Trophoblast cell (in vitro differentiated cells and primary cell): ENCODE results near the gene ZNF830.

Experiments
- DNase-seq, 2 donors: peaks; one replicate each; pipeline ENCODE4 v3.0.0-alpha.2; 2016
- H2AFZ ChIP-seq: 2 replicates; pipeline ENCODE4 v1.6.1; 2013; ENCODE audit warnings: low read length, moderate library complexity, mild to moderate bottlenecking; ENCODE audit not compliant: insufficient read depth, poor library complexity
- H2AK5ac ChIP-seq: 2 replicates; pipeline ENCODE4 v1.6.1; 2013; ENCODE audit warnings: mild to moderate bottlenecking, low read length
- H2BK120ac ChIP-seq: 2 replicates; pipeline ENCODE4 v1.6.1; 2013; ENCODE audit warnings: low read length, mild to moderate bottlenecking, moderate library complexity; ENCODE audit not compliant: insufficient read depth, poor library complexity
- H2BK12ac ChIP-seq: 2 replicates; pipeline ENCODE4 v1.6.1; 2013; ENCODE audit warnings: mild to moderate bottlenecking, low read length, moderate library complexity
- H2BK5ac ChIP-seq: 2 replicates; pipeline ENCODE4 v1.6.1; 2013; ENCODE audit warnings: low read length, low read depth, moderate library complexity, mild to moderate bottlenecking; ENCODE audit not compliant: poor library complexity
- H3K14ac ChIP-seq: 2 replicates; pipeline ENCODE4 v1.6.1; 2013; ENCODE audit warnings: mild to moderate bottlenecking, low read length
- H3K18ac ChIP-seq: 2 replicates; pipeline ENCODE4 v1.6.1; 2013; ENCODE audit warnings: mild to moderate bottlenecking, low read length
- H3K23ac ChIP-seq: 2 replicates; pipeline ENCODE4 v1.6.1; 2013; ENCODE audit warnings: low read length
- H3K27ac ChIP-seq: 2 replicates; pipeline ENCODE4 v1.5.1; 2013; ENCODE audit warnings: low read depth, mild to moderate bottlenecking, inconsistent platforms, low read length, moderate library complexity
- H3K27me3 ChIP-seq: 2 replicates; pipeline ENCODE4 v1.6.1; 2013; ENCODE audit warnings: inconsistent platforms, mild to moderate bottlenecking, low read length, moderate library complexity; ENCODE audit not compliant: insufficient read depth
- H3K36me3 ChIP-seq, 2 experiments: 1 replicate in 1 of 2; 2 replicates in 1 of 2; pipeline ENCODE4 v1.6.1; 2013; ENCODE audit warnings: low read length in 2 of 2, mild to moderate bottlenecking in 2 of 2, moderate library complexity in 1 of 2; ENCODE audit not compliant: insufficient read depth in 2 of 2, control insufficient read depth in 1 of 2
- H3K4ac ChIP-seq: 2 replicates; pipeline ENCODE4 v1.6.1; 2013; ENCODE audit warnings: low read depth, mild to moderate bottlenecking, low read length, moderate library complexity
- H3K4me1 ChIP-seq, 2 experiments: 1 replicate in 1 of 2; 2 replicates in 1 of 2; pipeline ENCODE4 v1.6.1; 2013; ENCODE audit warnings: low read length in 2 of 2, mild to moderate bottlenecking in 2 of 2, moderate library complexity in 1 of 2; ENCODE audit not compliant: insufficient read depth in 2 of 2, control insufficient read depth in 1 of 2
- H3K4me2 ChIP-seq: 2 replicates; pipeline ENCODE4 v1.6.1; 2013; ENCODE audit warnings: inconsistent platforms, mild to moderate bottlenecking, low read length, moderate library complexity
- H3K4me3 ChIP-seq: 2 replicates; pipeline ENCODE4 v1.5.1; 2013; ENCODE audit warnings: mild to moderate bottlenecking, low read depth, low read length, inconsistent platforms
- H3K79me1 ChIP-seq: one replicate; pipeline ENCODE4 v1.6.1; 2013; ENCODE audit warnings: low read length
- H3K79me2 ChIP-seq: 2 replicates; pipeline ENCODE4 v1.6.1; 2013; ENCODE audit warnings: low read length, mild to moderate bottlenecking; ENCODE audit not compliant: control insufficient read depth, insufficient read depth, poor library complexity
- H3K9ac ChIP-seq: 2 replicates; pipeline ENCODE4 v1.6.1; 2013; ENCODE audit warnings: mild to moderate bottlenecking, low read length
- H3K9me3 ChIP-seq: 2 replicates; pipeline ENCODE4 v1.6.1; 2013; ENCODE audit warnings: low read depth, mild to moderate bottlenecking, control low read depth, inconsistent platforms, low read length; ENCODE audit not compliant: insufficient read depth
- H4K12ac ChIP-seq: 2 replicates; pipeline ENCODE4 v1.6.1; 2013; ENCODE audit warnings: low read depth, mild to moderate bottlenecking, low read length, moderate library complexity
- H4K8ac ChIP-seq: 2 replicates; pipeline ENCODE4 v1.6.1; 2013; ENCODE audit warnings: low read depth, mild to moderate bottlenecking, low read length, moderate library complexity
- H4K91ac ChIP-seq: one replicate; pipeline ENCODE4 v1.6.1; 2013; ENCODE audit warnings: low read depth, mild to moderate bottlenecking, low read length, moderate library complexity
- WGBS: extraction: QIAGEN DNeasy Blood & Tissue Kit; methylation state at CpG from one replicate; pipeline ENCODE4 v1.1.7; 2013; ENCODE audit warnings: missing lambda C conversion rate; ENCODE audit not compliant: insufficient read length, insufficient coverage; ENCODE audit errors: extremely low coverage; 5-methylcytosine and 5-hydroxymethylcytosine counted together

The ZNF830 gene

DNA sequence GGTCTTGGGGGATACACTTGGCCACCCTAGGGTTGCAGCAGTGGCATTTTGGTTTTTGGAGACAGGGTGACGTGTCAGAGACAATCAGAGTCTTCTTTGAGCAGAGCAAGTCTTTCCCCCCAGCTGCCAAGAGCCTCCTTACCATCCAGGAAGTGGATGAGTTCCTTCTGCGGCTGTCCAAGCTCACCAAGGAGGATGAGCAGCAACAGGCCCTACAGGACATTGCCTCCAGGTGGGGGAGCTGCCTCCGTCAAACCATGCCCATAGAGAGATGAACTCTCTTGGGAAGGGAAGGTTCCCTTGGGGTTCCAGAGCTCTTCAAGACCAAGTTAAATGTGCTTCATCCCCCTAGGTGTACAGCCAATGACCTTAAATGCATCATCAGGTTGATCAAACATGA, 30.3 kb downstream of the ZNF830 start:
- no peaks in the 10 kb centered on the region for H3K79me2 ChIP-seq
- no peaks in the 10 kb centered on the region for H3K79me1 ChIP-seq
- H2BK120ac ChIP-seq = no peak overlapping the region
- H3K4me2 ChIP-seq = no peak overlapping the region
- H3K23ac ChIP-seq = no peak overlapping the region
- H3K4me3 ChIP-seq = no peak overlapping the region
- H2AFZ ChIP-seq = no peak overlapping the region
- H3K36me3 ChIP-seq = peaks cover 38 to 75% of the 10 kb centered on the region in 2 experiments
- no peak for DNase-seq
- H2AK5ac ChIP-seq = no peak overlapping the region
- no peak overlapping the region for H4K8ac ChIP-seq
- H3K4ac ChIP-seq = no peak overlapping the region
- no peaks in the 10 kb centered on the region for H3K4me1 ChIP-seq
- no peak overlapping the region for H2BK5ac ChIP-seq
- no peaks in the 10 kb centered on the region for H3K27me3 ChIP-seq
- H3K27ac ChIP-seq = no peak overlapping the region
- no peak overlapping the region for H3K18ac ChIP-seq
- H3K9ac ChIP-seq = no peak overlapping the region
- H3K9me3 ChIP-seq = no peaks in the 10 kb centered on the region
- H4K91ac ChIP-seq = no peak overlapping the region
- no peak overlapping the region for H3K14ac ChIP-seq
- WGBS = no CpG with 5 or more reads among the region's 3 CpGs
- H2BK12ac ChIP-seq = no peak overlapping the region
- H4K12ac ChIP-seq = no peak overlapping the region

DNA sequence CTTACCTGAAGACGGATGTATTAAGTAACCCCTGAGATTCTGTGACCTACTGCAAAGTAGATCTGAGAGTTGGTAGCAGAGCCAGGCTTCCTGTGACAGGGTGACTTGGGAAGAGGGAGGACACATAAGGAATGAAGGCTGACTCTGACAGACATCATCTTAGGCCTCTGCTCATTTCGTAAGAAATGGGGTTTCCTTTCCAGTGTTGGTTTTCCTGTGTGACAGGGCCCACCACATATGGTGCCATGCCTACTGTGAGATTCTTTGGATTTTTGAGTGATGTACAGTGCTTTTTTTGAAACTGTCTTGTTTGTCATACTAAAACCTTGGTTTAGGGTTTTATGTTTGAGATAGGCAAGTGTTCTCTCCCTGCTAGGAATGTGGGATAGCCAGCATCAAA, 31.7 kb downstream of the ZNF830 start:
- Histone ChIP-seq H3K79me1 (no peaks in the 10 kb centered on the region), H2BK5ac (no peak overlapping the region), H3K4me3 (no peak overlapping the region), H3K9me3 (no peaks in the 10 kb centered on the region), H2BK120ac (no peak overlapping the region), H3K23ac (no peak overlapping the region), H4K8ac (no peak overlapping the region), H3K36me3 (peaks cover 42 to 87% of the 10 kb centered on the region in 2 experiments), H2AK5ac (no peak overlapping the region), H3K27ac (no peak overlapping the region), H3K4me2 (no peak overlapping the region), H3K4me1 (no peaks in the 10 kb centered on the region), H2BK12ac (no peak overlapping the region), H4K91ac (no peak overlapping the region), H3K79me2 (no peaks in the 10 kb centered on the region), H3K27me3 (no peaks in the 10 kb centered on the region), H3K18ac (no peak overlapping the region), H3K4ac (no peak overlapping the region), H4K12ac (no peak overlapping the region), H3K14ac (no peak overlapping the region), H2AFZ (no peak overlapping the region), H3K9ac (no peak overlapping the region)
- WGBS = no CpG with 5 or more reads among the region's 2 CpGs
- no peak for DNase-seq

DNA sequence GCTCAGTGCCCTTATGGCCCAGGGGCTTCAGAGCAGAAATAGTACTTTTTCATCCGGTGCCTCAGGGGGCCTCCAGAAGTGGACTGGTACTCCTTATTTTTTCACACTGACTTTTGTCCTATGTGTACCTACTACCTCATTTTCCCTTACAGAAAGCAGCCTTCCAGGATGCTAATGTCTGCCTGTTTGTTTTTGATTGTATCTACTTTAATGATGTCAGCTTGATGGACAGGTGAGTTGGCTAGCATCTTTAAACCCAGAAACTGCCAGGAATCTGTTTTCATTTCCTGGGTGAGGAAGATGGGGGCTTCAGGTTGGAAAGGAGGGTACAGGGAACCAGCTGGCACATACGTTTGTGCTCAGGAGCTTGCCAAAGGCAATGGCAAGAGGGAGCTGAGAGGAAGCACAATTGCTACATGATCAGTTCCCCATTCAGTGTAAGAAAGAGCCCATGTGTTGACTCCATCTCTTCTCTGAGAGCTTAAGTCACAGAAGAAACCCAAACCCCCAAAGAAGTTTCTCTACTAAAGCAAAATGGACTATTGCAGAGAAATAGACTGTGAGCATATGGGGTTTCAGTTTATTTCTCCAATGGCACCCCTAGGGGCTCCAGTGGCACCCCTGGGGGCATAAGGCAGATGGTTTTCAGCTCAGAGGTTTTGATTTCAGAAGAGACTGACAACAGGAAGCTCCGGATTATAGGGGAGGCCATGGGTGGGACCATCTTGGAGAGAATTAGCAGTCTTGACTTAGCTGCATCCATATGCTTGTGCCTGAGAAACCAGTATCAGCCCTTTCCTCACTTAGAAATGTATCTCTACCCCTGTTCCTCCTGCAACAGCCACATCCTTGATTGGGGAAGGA, 35.3 kb downstream of the ZNF830 start:
- Histone ChIP-seq H2BK12ac (no peak overlapping the region), H3K27ac (no peak overlapping the region), H4K91ac (no peak overlapping the region), H3K9ac (no peak overlapping the region), H3K36me3 (peaks cover 46 to 83% of the 10 kb centered on the region in 2 experiments), H3K79me1 (no peaks in the 10 kb centered on the region), H3K4ac (no peak overlapping the region), H3K23ac (no peak overlapping the region), H3K27me3 (no peaks in the 10 kb centered on the region), H2AK5ac (no peak overlapping the region), H3K18ac (no peak overlapping the region), H2AFZ (no peak overlapping the region), H2BK5ac (no peak overlapping the region), H3K9me3 (no peaks in the 10 kb centered on the region), H3K4me1 (peaks cover 0 to 3% of the 10 kb centered on the region in 2 experiments), H3K4me2 (no peak overlapping the region), H3K14ac (no peak overlapping the region), H4K12ac (no peak overlapping the region), H3K4me3 (no peak overlapping the region), H4K8ac (no peak overlapping the region), H2BK120ac (no peak overlapping the region), H3K79me2 (no peaks in the 10 kb centered on the region)
- no CpG with 5 or more reads among the region's 3 CpGs for WGBS
- no peak for DNase-seq

DNA sequence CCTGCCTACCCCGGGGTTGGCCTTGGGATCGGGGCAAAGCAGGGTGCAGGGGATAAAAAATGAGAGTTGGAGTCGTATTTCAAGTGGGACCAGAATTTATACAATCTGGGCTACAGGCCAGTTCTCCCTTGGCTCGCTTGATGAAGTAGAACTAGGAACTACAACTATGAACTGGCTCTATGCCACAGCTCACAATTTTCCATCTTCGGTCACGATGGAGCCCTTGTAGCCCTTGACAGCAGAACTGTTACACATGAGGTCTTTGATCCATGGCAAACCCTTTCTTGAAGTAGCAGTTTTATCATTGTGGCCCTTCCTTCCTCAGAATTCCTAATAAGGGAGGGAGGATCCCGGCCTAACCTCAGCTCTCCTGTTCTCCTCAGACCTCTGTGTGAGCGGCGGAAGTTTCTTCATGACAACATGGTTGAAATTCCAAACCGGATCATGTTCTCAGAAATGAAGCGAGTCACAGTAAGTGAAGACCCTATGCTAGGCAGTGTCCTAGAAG, 36.1 kb downstream of the ZNF830 start:
- H3K36me3 ChIP-seq = peaks cover 49 to 83% of the 10 kb centered on the region in 2 experiments
- H3K9ac ChIP-seq = no peak overlapping the region
- H3K4me3 ChIP-seq = no peak overlapping the region
- H2BK5ac ChIP-seq = no peak overlapping the region
- no peaks in the 10 kb centered on the region for H3K79me1 ChIP-seq
- no peak for DNase-seq
- no peak overlapping the region for H2AK5ac ChIP-seq
- H3K79me2 ChIP-seq = no peaks in the 10 kb centered on the region
- H4K12ac ChIP-seq = no peak overlapping the region
- no peaks in the 10 kb centered on the region for H3K9me3 ChIP-seq
- no peak overlapping the region for H3K23ac ChIP-seq
- H4K91ac ChIP-seq = no peak overlapping the region
- H3K4me2 ChIP-seq = no peak overlapping the region
- no peak overlapping the region for H3K27ac ChIP-seq
- WGBS = no CpG with 5 or more reads among the region's 11 CpGs
- no peak overlapping the region for H4K8ac ChIP-seq
- H3K4me1 ChIP-seq = peaks cover 0 to 3% of the 10 kb centered on the region in 2 experiments
- H2AFZ ChIP-seq = no peak overlapping the region
- H2BK120ac ChIP-seq = no peak overlapping the region
- no peak overlapping the region for H2BK12ac ChIP-seq
- no peak overlapping the region for H3K18ac ChIP-seq
- H3K14ac ChIP-seq = no peak overlapping the region
- no peak overlapping the region for H3K4ac ChIP-seq
- no peaks in the 10 kb centered on the region for H3K27me3 ChIP-seq
